HepG2 (cell line): Measurements from ENCODE around the gene UBE2R2. TPM values are rescaled to one million over a fixed set of nuclear protein-coding genes. Genes with fewer than 3 reads are reported as not detected.

Source experiments
- ATAC-seq: fragments of 200-7000 bp; cut with Tn5 transposase; 3 replicates; pipeline ENCODE4 v1.9.1; 2020; ENCODE audit warnings: mild to moderate bottlenecking, moderate library complexity
- BruUV-seq: library from RNA; stranded (reverse); fragments of 400-500 nt; replicated peaks from 2 replicates; lab custom pipeline; 2021; lab: Mats Ljungman, UMichigan
- CTCF ChIA-PET: fragments of 300-600 bp; formaldehyde crosslinking; extraction: SDS; loops from one replicate; lab custom pipeline; 2021; ENCODE audit warnings: low total read pairs, inconsistent platforms, low intra/inter-chr PET ratio; lab: Yijun Ruan, JAX
- POLR2A ChIA-PET: fragments of 350-600 bp; sonication (Branson Sonifier 250); formaldehyde crosslinking; loops from one replicate; lab custom pipeline; 2020; ENCODE audit warnings: antibody characterized with exemption, inconsistent platforms; lab: Yijun Ruan, JAX
- DNase-seq: peaks from one replicate; pipeline ENCODE4 v3.0.0-alpha.2; 2015; ENCODE audit warnings: low spot score
- FAIRE-seq: peaks from 3 replicates; lab custom pipeline; 2011; peaks lifted over from hg19 to GRCh38; lab: Jason Lieb, UNC
- H2AFZ ChIP-seq: one replicate; pipeline ENCODE4 v1.6.1; 2011; ENCODE audit warnings: low read length, inconsistent platforms
- H3K27ac ChIP-seq: fragments of 300-600 bp; 3 replicates; pipeline ENCODE4 v1.8.0; 2011; ENCODE audit warnings: mixed run types, mild to moderate bottlenecking, mixed read lengths, low read length, inconsistent platforms; ENCODE audit not compliant: insufficient read depth; ENCODE audit errors: extremely low read length
- H3K27me3 ChIP-seq, 2 experiments: fragments of 200-600 bp in 1 of 2; 2 replicates in 1 of 2; 3 replicates in 1 of 2; pipeline versions ENCODE4 v1.6.0 to v1.8.0; 2011; ENCODE audit warnings: low read length in 2 of 2, mild to moderate bottlenecking in 2 of 2, moderate library complexity in 2 of 2, inconsistent platforms in 1 of 2; ENCODE audit not compliant: insufficient read depth in 2 of 2, control insufficient read depth in 1 of 2
- H3K36me3 ChIP-seq, 2 experiments: fragments of 200-600 bp in 1 of 2; replicated peaks in 1 of 2; 2 replicates in 1 of 2; 3 replicates in 1 of 2; pipeline versions ENCODE4 v1.5.1 to v1.8.0; 2011; ENCODE audit warnings: low read length in 2 of 2, inconsistent platforms in 1 of 2; ENCODE audit not compliant: insufficient read depth in 2 of 2, control insufficient read depth in 1 of 2
- H3K4me1 ChIP-seq: 2 replicates; pipeline ENCODE4 v1.5.1; 2012; ENCODE audit warnings: low read length, inconsistent platforms; ENCODE audit not compliant: insufficient read depth
- H3K4me2 ChIP-seq: 2 replicates; pipeline ENCODE4 v1.6.0; 2011; ENCODE audit warnings: low read depth, low read length, inconsistent platforms
- H3K4me3 ChIP-seq, 3 experiments: fragments of 200-600 bp in 1 of 3; sonication (generic), shearing (Covaris generic) in 1 of 3; replicated peaks in 1 of 3; 2 replicates each; pipeline ENCODE4 v1.5.1; 2011 to 2016; ENCODE audit warnings: low read length in 3 of 3, inconsistent platforms in 2 of 3, low read depth in 2 of 3, mild to moderate bottlenecking in 2 of 3, control low read depth in 1 of 3, mixed read lengths in 1 of 3; ENCODE audit not compliant: insufficient read depth in 1 of 3
- H3K79me2 ChIP-seq: one replicate; pipeline ENCODE4 v1.6.1; 2011; ENCODE audit warnings: low read length, inconsistent platforms; ENCODE audit not compliant: insufficient read depth
- H3K9ac ChIP-seq: 2 replicates; pipeline ENCODE4 v1.6.0; 2011; ENCODE audit warnings: mild to moderate bottlenecking, low read depth, low read length, inconsistent platforms; ENCODE audit not compliant: insufficient read depth
- H3K9me3 ChIP-seq: 2 replicates; pipeline ENCODE4 v1.5.1; 2012; ENCODE audit warnings: mild to moderate bottlenecking, low read length
- H4K20me1 ChIP-seq: 2 replicates; pipeline ENCODE4 v1.6.0; 2011; ENCODE audit warnings: inconsistent platforms, mild to moderate bottlenecking, low read length, moderate library complexity; ENCODE audit not compliant: insufficient read depth
- ARID3A ChIP-seq: IDR thresholded peaks from 2 replicates; pipeline ENCODE4 v1.6.1; 2012; ENCODE audit warnings: low read depth, low read length, improper control_type of control experiment
- CTCF ChIP-seq: sonication (generic); formaldehyde crosslinking; IDR thresholded peaks from 2 replicates; pipeline ENCODE4 v1.5.0; 2020; ENCODE audit warnings: mild to moderate bottlenecking, missing genetic modification reagents, moderate library complexity
- MAZ ChIP-seq, 2 experiments: sonication (generic) in 1 of 2; formaldehyde crosslinking in 1 of 2; IDR thresholded peaks; 2 replicates each; pipeline versions ENCODE4 v1.5.0 to v1.6.1; 2012 to 2020; ENCODE audit warnings: low read depth in 2 of 2, mild to moderate bottlenecking in 2 of 2, borderline replicate concordance in 1 of 2, improper control_type of control experiment in 1 of 2, low read length in 1 of 2, missing genetic modification reagents in 1 of 2, moderate library complexity in 1 of 2
- NFKB2 ChIP-seq: sonication (generic); formaldehyde crosslinking; IDR thresholded peaks from 2 replicates; pipeline ENCODE4 v1.4.0; 2020; ENCODE audit warnings: missing genetic modification reagents, borderline replicate concordance
- RAD21 ChIP-seq: fragments of 450-650 bp; formaldehyde crosslinking; IDR thresholded peaks from 2 replicates; pipeline ENCODE4 v1.5.0; 2020; ENCODE audit warnings: mild to moderate bottlenecking
- SMC3 ChIP-seq: IDR thresholded peaks from 2 replicates; pipeline ENCODE4 v1.6.1; 2011; ENCODE audit warnings: low read length, improper control_type of control experiment
- STAG1 ChIP-seq: sonication (generic); formaldehyde crosslinking; IDR thresholded peaks from 2 replicates; pipeline ENCODE4 v1.4.0; 2020; ENCODE audit warnings: missing genetic modification reagents
- STAT6 ChIP-seq: sonication (generic); formaldehyde crosslinking; IDR thresholded peaks from 2 replicates; pipeline ENCODE4 v1.4.0; 2020; ENCODE audit warnings: missing genetic modification reagents, mild to moderate bottlenecking, borderline replicate concordance
- XRCC5 ChIP-seq: fragments of 200-400 bp; formaldehyde crosslinking; optimal IDR thresholded peaks from 2 replicates; pipeline ENCODE3; 2017; ENCODE audit warnings: mild to moderate bottlenecking, low read length
- ZNF687 ChIP-seq: sonication (generic); formaldehyde crosslinking; IDR thresholded peaks from 2 replicates; pipeline ENCODE4 v1.5.1; 2020; ENCODE audit warnings: mild to moderate bottlenecking, missing genetic modification reagents, moderate library complexity
- WGBS: methylation state at CpG from one replicate; pipeline ENCODE4 v1.1.6; 2017; ENCODE audit warnings: low lambda C conversion rate; 5-methylcytosine and 5-hydroxymethylcytosine counted together
- in situ Hi-C: cut with HindIII; loops from 2 replicates; pipeline ENCODE4 v1.10.0; 2017; ENCODE audit warnings: low pct_unique_long_range_greater_than_20kb; ENCODE audit not compliant: extremely low pct_ligation_motif_present
- intact Hi-C: fragments of 100-400 bp; cut with micrococcal nuclease; formaldehyde crosslinking; loops from one replicate; pipeline ENCODE4 v1.10.0; 2022; ENCODE audit not compliant: unreplicated experiment
- polyA plus RNA-seq, 8 experiments: library from polyadenylated mRNA; depleted of rRNA in 3 of 8; stranded (reverse) in 7 of 8; unstranded in 1 of 8; fragments of >200 nt; fragmentation: Illumina TruSeq in 4 of 8; extraction: Trizol in 4 of 8; gene quantifications; 2 replicates each; pipeline versions ENCODE4 v1.2.1 to v1.2.3, GENCODE V29; 2011 to 2016; ENCODE audit warnings: low read depth in 4 of 8, missing spikeins in 1 of 8, mixed read lengths in 1 of 8; ENCODE audit not compliant: insufficient read depth in 1 of 8
- total RNA-seq, 5 experiments: library from RNA; depleted of rRNA; stranded (reverse); fragments of >200 nt; fragmentation: Illumina TruSeq; extraction: Trizol; gene quantifications; 2 replicates each; pipeline ENCODE4 v1.2.3, GENCODE V29; 2016; ENCODE audit warnings: low read depth in 1 of 5

The UBE2R2 gene
- total and polyA plus RNA-seq, 2 of the 13 experiments (the other 11 are each of a cell fraction or from before 2014, with no cell fraction given): 14.8 to 20.9 TPM

GRCh38 chr9:33924978-33925797 lies 108.2 kb downstream of the UBE2R2 start:
- POLR2A ChIA-PET: interaction anchor here (0.6 to 1.0 kb wide), 3 partner anchors 121 to 148 kb away, joined by 3 to 4 read pairs (median 3); partner anchors contain the start of gene UBAP2
- TF ChIP-seq CTCF (CRISPR knock-in tag) (peak; percentile 67), SMC3 (peak; percentile 58; the same call in 1 of the 2 replicates), STAT6 (CRISPR knock-in tag) (no peak), STAG1 (CRISPR knock-in tag) (peak; percentile 76), RAD21 (CRISPR knock-in tag) (peak; percentile 49; the same call in 1 of the 2 replicates), ZNF687 (CRISPR knock-in tag) (peak; percentile 29; the same call in 1 of the 2 replicates), ARID3A (no peak), XRCC5 (peak; percentile 29), NFKB2 (CRISPR knock-in tag) (peak; percentile 19; the same call in 1 of the 2 replicates), MAZ (IDR thresholded peaks at IDR 0.05; ENCODE audit: borderline replicate concordance, low read depth, low read length) (no peak), MAZ (CRISPR knock-in tag; IDR thresholded peaks at IDR 0.05; ENCODE audit: low read depth) (0 out of 2 replicates have a peak, but pooled peaks have one; percentile 23)

More at GRCh38 chr9:33924978-33925797, 108.2 kb downstream of the UBE2R2 start:
- intact Hi-C loops: loop anchor here (1.0 kb wide), 1 partner anchor 149 kb away; no protein-coding TSS in a partner anchor
- no peaks in the 10 kb centered on the region for H3K27me3 ChIP-seq
- no TSS peak for BruUV-seq
- no peaks in the 10 kb centered on the region for H3K79me2 ChIP-seq
- 79% methylated on average over 14 of the region's 17 CpGs for WGBS
- peaks cover 14% of the 10 kb centered on the region for H3K4me1 ChIP-seq
- peak overlapping the region; percentile 18; the same call in 1 of the 2 replicates for H3K9ac ChIP-seq
- H4K20me1 ChIP-seq: no peaks in the 10 kb centered on the region; the same call in 1 of the 2 replicates
- FAIRE-seq (peak; percentile 48), ATAC-seq (peak; percentile 64), DNase-seq (peak; percentile 61)
- H3K36me3 ChIP-seq: peaks cover 66 to 94% of the 10 kb centered on the region in 2 experiments
- no peaks in the 10 kb centered on the region for H3K9me3 ChIP-seq
- H3K27ac ChIP-seq: peak overlapping the region; percentile 40
- CTCF ChIA-PET: interaction anchor here (1.0 to 1.5 kb wide), 2 partner anchors 98 to 149 kb away, joined by 3 to 6 read pairs; no protein-coding TSS in a partner anchor
- in situ Hi-C loops: no loop called here
- no peak overlapping the region for H3K4me2 ChIP-seq
- no peak overlapping the region for H3K4me3 ChIP-seq
- H2AFZ ChIP-seq: no peak overlapping the region
